Ecto neural progenitor cell (in vitro differentiated cells): Measurements from ENCODE around the gene OR4D10.
"Not testable (repeated sequence)": the region's sequence is repeated elsewhere in the genome, so short reads cannot be mapped to it uniquely, and the experiment has no call there.

Experiments
- DNase-seq: peaks from one replicate; pipeline ENCODE4 v3.0.0-alpha.2; 2018; ENCODE audit warnings: low spot score

Gene OR4D10

DNA sequence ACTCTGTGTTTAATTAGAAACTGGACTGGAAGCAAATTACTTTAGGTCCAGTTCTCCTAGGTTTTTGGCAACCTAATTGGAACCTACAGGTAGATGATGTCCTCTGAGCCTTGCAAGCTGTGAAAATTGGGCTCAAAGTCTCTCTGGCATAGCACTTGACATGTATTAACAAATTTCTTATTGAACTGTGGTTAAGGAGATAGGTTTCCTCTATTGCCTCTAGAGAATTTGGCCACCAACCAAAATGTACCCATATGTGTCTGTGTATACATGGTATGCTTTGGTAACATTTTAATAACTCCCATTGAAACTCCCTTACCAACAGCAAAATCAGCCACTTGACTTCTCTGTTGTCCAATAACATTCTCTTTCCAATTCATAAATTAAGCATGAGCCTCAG, at the start of gene OR4D10:
Gene OR4D10 (plus strand): TSS at position 301 of the 400 bp plus-strand sequence. CDS start 4,115 bp downstream, outside the sequence.
- DNase-seq = no peak

DNA sequence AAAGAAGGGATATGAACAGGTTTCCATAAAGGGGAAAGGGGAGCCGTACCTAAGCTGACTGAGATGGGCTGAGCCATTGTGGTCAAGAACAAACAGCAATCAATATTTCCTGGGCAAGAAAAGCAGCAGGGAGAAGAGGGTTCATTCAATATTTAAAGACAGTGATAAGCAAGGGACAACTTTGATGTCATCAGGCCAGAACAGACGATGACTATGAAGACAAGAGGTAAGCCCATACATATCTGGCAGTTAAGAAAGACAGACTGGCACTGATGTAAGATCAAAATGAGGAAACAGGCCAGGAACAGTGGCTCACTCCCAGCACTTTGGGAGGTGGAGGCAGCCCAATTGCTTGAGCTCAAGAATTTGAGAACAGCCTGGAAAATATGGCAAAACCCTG, 49.3 kb upstream of the OR4D10 start:
- no peak for DNase-seq

DNA sequence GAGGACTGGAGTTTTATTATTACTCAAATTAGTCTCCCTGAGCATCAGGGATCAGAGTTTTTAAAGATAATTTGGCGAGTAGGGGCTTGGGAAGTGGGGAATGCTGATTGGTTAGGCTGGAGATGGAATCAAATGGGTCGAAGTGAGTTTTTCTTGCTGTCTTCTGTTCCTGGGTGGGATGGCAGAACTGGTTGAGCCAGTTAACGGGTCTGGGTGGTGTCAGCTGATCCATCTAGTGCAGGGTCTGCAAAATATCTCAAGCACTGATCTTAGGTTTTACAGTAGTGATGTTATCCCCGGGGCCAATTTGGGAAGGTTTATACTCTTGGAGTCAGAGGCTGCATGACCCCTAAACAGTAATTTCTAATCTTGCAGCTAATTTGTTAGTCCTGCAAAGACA, 48.0 kb upstream of the OR4D10 start:
- DNase-seq = no peak

DNA sequence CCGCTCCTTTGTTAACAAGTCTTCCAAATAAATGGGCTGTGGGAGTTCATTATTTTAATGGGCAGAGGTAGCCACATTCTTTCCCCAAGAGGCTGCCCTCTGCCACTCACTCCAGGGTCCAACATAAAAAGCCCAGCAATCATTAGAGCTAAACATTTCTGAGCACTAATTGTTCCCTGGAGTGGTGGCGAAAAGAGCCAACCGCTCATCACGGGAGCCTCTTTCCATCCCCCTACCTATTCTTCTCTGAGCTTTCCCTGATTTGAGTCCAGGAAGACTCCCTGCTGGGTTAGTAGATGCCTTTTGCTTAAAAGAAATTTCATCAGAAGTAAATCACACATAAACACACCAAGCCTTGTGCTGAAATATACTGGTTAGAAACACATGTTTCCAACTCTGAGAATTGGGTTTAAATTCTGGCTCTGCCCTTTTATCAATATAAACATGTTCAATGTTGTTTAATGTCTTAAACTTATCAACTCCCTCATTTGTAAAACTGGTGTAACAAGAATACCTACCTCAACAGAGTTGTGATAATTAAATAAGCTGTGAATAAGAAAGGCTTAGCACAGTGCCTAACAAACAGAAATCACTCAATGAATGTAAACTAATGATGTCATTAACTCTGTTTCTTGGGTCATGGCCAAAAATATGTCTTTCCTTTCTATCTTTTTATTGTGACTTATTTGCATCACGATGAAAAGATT, 46.6 kb upstream of the OR4D10 start, which contains the start of gene OR5A2:
Gene OR5A2 (minus strand): TSS at position 53 of the 707 bp plus-strand sequence. CDS start 3,460 bp downstream, outside the sequence.
- DNase-seq = no peak

DNA sequence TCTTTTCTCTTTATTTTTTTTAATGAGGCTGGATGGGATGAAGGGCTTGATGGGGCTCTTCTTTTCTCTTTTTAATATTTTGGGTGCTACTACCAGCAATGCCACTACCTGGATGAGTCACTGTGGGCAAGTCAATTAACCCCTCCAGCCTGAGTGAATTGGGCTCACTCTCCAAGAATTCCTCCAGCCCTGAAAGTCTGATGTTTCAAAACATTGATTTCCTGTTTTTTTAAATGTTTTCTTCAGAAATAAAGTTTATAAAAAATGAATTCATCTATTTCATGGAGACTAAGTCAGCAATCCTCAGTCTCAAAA, 46.1 kb upstream of the OR4D10 start:
- no peak for DNase-seq

DNA sequence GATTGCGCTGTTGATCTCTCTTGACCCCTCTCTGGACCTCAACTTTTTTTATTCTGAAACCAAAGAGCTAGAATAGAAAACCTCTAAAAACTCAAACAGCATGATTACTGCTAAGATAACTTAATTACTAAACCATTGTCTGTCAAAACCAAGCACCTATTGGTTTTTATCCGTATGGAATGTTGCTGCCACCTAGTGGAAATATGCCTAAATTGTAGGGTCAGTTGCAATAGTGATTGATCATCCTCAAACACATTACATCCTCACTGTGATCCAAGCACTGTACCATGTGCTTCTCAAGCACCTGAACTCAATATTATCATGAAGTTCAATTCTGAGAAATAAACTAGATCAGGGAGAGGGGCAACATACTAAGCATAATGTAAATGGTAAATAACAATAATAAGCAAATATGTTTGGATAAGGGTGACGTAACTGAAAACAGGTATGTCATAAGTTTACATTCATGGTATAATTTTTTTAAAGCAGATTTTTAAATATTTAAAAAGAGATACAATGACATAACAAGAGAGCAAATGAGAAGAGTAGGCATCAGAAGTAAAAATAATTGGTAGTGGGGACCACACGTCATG, 43.1 kb upstream of the OR4D10 start:
- no peak for DNase-seq

GRCh38 chr11:59436169-59436568, 36.9 kb upstream of the OR4D10 start, which contains the start of gene OR5A1:
Gene OR5A1, plus strand, starts transcription at chr11:59436469. Its CDS starts 6,700 bp downstream, at chr11:59443169.
- no peak for DNase-seq

DNA sequence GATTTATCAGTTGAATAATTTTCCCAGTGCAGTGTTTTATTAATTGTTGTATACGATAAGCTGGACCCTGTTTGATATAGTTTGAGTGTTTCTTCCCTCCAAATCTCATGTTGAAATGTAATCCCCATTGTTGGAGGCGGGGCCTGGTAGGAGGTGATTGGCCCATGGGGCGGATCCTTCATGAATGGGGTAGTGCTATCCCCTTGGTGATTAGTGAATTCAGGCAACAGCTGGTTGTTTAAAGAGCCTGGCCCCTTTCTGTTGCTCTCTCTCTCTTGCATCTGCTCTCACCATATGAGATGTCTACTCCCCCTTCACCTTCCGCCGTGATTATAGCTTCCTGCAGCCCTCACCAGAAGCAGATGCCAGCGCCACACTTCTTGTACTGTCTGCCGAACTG, 35.3 kb upstream of the OR4D10 start:
- no peak for DNase-seq

GRCh38 chr11:59445624-59446023, 27.5 kb upstream of the OR4D10 start:
- DNase-seq = not testable (repeated sequence)

- no peak for DNase-seq
Observed at GRCh38 chr11:59448484-59448883, 24.6 kb upstream of the OR4D10 start.

DNA sequence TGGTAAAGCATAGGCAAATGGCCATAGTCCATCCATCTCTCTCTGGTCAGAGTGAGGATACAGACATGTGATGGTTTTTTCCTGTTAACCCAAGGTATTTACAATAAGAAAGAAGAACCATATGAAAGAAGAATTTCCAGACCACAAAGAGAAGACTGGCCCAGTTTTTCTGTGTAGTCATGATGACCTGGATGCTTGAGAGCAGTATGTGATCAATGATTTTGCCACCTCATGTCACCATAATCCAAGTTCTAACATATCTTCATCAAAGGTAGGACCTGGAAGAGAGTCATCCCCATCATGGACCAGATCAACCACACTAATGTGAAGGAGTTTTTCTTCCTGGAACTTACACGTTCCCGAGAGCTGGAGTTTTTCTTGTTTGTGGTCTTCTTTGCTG, 16.5 kb upstream of the OR4D10 start, which contains the start of gene OR4D6:
Gene OR4D6 (plus strand): TSS at position 301 of the 400 bp plus-strand sequence. CDS start 0 bp downstream, at position 301.
- DNase-seq = no peak

GRCh38 chr11:59459916-59460315, 13.2 kb upstream of the OR4D10 start:
- no peak for DNase-seq

GRCh38 chr11:59463190-59463641, 9.9 kb upstream of the OR4D10 start:
- no peak for DNase-seq

DNA sequence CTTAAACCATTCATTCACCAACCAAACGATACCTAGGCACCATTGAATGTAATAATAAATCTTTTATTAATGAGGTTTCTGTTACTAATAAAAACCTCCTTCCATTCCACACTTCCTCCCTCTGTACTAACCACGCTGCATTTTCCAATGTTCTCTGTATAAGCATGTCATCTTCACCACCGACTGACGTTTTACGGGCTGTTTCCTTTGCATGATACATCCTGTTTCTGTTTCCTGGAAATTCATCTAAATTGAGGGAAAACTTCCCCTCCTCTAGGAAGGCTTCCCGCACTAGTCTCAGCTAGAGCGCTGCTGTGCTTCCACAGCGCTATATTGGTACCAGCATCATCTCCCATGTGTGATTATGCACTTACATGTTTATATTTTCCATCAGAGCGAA, 2.1 kb downstream of the OR4D10 start:
- DNase-seq = no peak

GRCh38 chr11:59479906-59480305, 6.8 kb downstream of the OR4D10 start:
- no peak for DNase-seq

DNA sequence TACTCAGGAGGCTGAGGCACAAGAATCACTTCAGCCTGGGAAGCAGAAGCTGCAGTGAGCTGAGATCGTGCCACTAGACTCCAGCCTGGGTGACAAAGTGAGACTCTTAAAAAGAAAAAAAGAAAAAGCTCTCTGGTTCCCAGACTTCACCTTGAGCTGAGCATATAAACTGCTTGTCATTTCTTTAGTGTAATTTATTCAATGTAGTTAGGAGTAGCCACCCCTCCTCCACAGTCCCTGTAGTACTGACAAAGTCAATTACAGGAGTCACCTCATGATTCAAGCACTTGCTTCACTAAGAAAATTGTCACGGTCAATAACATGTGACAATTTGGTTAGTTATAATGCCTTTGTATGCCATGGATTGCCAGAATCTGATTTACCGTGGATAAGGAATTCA, 7.2 kb downstream of the OR4D10 start:
- no peak for DNase-seq

DNA sequence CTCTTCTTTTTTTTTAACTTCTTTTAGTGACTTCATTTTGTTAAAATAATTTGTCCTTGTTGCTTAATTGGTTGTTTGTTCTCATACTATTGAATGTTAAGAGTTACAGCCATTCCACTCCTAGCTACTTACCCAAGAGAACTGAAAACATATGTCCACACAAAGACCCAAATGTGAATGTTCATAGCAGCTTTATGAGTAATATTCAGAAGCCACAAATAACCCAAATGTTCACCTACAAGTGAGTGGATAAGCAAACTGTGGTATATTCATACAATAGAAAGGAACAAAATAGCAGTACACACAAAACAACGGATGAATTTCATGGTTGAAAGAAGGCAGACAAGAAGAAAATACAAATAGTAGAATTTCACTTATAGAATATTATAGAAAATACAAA, 28.8 kb downstream of the OR4D10 start:
- no peak for DNase-seq

DNA sequence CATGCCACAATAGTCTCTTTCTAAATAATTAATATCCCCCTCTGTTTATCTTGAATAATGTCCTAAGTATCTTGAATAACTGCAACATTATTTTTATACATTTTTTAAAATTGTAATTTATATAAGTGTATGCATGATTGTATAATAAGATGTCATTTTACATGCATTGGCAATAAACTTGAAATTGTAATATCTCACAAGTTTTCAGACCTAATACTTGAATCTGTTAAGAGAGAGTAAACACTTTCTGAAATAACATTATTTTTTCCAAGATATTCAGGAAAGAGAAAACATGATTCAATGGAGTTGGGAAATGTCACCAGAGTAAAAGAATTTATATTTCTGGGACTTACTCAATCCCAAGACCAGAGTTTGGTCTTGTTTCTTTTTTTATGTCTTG, 30.2 kb downstream of the OR4D10 start, which contains the start of gene OR4D11:
Gene OR4D11 (plus strand): TSS at position 301 of the 400 bp plus-strand sequence. CDS start 0 bp downstream, at position 301.
- no peak for DNase-seq

- DNase-seq = no peak
Observed at GRCh38 chr11:59510941-59511589, 38.0 kb downstream of the OR4D10 start, which contains the start of gene OR4D9. Gene OR4D9, plus strand, starts transcription at chr11:59511539. Its CDS starts 3,374 bp downstream, at chr11:59514913.

DNA sequence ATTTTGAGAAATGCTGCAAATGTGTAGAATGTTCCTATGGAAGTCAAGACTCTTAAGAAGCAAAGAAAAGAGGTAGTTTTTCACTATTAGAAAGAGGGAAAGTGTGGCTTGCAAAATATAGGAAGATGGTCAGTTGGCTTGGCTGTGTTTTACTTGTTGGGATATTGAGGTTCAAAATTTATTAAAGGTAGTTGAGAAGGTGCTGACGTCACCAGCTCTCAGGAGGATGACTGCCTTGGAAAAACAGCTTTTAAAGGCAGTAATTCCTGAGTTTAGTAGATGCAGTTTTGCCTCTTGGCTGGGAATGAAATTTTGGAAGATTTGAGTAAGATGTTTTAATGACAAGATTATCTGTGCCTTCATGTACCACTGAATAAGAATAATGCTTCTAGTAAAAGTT, 38.6 kb downstream of the OR4D10 start:
- no peak for DNase-seq

DNA sequence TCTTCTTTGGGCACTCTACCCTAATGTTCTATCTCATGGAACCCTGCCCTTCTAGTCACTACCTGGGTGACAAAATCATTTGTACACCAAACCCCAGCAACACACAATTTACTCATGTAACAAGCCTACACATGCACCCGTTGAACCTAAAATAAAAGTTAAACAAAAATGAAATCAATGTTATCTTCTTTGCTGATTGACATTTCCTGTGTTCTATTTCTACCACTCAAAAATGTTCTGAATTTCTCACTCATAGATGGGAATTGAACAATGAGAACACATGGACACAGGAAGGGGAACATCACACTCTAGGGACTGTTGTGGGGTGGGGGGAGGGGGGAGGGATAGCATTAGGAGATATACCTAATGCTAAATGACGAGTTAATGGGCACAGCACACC, 47.0 kb downstream of the OR4D10 start:
- not testable (repeated sequence) for DNase-seq

GRCh38 chr11:59520741-59521140, 47.6 kb downstream of the OR4D10 start:
- no peak for DNase-seq

DNA sequence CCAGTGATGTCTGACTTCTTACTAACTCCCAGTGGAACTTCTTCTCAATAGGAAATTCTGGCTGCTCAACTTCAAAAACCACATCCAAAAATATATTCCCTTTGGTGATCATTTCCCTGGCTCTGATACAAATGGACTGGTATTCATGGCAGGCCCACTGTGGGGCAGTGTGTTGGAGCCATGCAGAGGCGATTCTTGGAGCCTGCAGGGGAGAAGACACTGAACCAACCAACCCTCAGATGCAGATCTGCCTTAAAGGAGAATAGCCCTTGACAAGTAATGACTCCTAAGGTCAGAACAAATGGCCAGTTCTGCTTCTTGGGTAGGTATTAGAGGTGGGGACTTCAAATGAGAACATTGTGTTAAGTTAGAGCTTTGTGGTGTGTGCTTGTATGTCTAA, 50.4 kb downstream of the OR4D10 start:
- no peak for DNase-seq
